NOMO-1 treated with dmso at 0.1 percent for 144 hours (cell line): ENCODE data around the gene ADCY2.

Experiments used
- DNase-seq: peaks from one replicate; lab custom pipeline; 2025; ENCODE audit not compliant: unreplicated experiment; lab: John Stamatoyannopoulos, UW

The ADCY2 gene

GRCh38 chr5:7773178-7773577 is 377.2 kb downstream of the ADCY2 start:
- DNase-seq: no peak

DNA sequence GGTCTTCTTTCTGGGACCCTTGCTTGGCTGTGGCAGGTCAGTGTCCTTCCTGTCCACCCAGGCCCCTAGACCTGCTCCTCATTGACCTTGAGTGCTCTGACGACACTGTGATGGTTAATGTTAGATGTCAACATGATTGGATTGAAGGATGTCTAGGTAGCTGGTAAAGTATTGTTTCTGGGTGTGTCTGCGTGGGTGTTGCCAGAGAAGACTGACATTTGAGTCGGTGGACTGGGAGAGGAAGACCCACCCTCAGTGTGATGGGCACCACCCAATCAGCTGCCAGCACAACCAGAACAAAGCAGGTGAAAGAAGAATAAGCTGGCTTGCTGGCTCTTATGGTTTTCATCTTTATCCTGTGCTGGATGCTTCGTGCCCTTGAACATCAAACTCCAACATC is 380.5 kb downstream of the ADCY2 start:
- no peak for DNase-seq

DNA sequence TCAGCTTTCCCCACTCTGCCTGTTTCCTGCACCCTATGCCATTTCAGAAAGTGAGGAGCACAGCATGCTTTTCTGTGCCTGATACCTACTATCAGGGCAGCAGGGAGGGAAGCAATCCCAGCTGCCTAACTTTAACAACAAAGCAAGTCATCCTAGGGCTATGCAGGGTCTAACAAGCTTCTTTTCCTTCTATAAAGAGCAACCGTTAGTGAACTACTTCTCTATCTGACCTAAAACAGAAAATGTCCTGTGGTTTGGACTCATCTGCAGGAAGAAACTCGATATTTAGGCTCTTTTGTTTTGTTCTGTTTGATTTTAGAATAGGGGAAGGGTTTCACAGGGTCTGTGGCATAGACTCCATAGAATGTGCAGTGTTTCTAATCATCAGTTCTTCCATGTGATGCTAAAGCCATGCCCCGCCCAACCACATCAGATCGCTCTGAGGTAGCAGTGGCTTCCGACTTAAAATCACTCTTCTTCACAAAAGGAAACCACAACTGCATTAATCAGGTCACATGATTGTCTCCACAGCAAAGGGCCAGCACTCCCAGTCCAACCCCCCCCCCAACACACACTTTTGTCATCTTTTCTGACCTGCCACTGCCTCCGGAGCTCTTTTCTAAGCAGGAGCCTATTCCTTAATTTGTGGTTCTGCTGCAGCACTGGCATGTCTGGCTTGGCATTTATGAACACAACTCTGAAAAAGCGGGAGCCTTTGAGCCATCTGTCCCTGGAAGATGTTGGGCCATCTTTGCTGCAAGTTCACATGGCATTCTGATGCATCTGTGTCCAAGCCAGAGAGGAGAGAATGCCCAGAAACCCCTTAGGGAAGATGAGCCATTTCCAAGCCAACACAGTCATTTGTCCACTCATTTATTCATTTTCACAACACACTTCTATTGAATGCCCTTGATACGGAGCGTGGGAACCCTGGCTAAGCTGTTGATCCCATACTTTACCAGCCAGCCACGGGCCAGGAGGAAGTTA is 383.4 kb downstream of the ADCY2 start:
- peak; percentile 33 for DNase-seq

GRCh38 chr5:7781899-7782298 is 386.0 kb downstream of the ADCY2 start:
- DNase-seq: no peak

- DNase-seq: no peak
These were observed 388.9 kb downstream of the ADCY2 start for GRCh38 chr5:7784683-7785380.

DNA sequence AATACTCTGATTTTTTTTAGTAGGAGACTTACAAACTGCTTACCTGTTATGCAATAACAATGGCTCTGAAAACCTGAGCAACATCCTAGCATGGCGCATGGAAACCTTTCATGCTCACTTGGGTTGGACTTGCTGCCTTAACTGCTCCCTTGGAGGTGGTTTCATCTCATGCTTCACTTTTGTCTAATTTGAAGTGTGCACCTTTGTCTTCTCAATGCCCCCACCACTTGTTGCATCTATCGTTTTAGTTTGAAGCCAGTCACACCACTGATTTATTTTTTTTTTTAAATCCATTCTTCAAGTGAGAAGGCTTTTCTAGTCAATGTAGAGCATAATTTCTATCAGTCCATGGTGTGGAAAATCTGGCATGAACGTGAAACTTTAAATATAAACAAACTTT is 391.8 kb downstream of the ADCY2 start:
- DNase-seq: no peak

GRCh38 chr5:7789567-7789966 is 393.6 kb downstream of the ADCY2 start:
- no peak for DNase-seq

GRCh38 chr5:7793895-7794294 is 398.0 kb downstream of the ADCY2 start:
- DNase-seq: no peak

DNA sequence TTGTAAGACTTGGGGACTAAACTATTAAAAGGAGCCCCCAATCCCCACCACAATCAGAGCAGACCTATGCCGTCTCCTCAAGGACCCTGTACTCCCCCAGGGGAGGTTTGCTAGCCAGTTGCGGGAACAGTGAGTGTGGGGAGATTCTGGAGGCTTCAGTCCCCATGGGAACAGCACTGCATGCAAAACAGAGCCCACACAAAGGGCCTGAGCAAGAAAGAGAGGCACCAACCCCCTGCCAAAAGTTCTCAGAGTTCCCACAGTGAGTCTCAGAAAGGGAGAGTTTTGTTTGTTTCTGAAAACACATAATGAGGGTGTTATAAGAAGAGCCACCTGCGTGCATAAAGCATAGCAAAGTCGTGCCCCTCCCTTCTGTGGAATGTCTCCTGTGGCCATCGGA is 398.4 kb downstream of the ADCY2 start:
- no peak for DNase-seq

GRCh38 chr5:7794823-7795222 is 398.9 kb downstream of the ADCY2 start:
- DNase-seq: no peak

- DNase-seq: no peak
These were observed 399.4 kb downstream of the ADCY2 start for GRCh38 chr5:7795306-7795705.

DNA sequence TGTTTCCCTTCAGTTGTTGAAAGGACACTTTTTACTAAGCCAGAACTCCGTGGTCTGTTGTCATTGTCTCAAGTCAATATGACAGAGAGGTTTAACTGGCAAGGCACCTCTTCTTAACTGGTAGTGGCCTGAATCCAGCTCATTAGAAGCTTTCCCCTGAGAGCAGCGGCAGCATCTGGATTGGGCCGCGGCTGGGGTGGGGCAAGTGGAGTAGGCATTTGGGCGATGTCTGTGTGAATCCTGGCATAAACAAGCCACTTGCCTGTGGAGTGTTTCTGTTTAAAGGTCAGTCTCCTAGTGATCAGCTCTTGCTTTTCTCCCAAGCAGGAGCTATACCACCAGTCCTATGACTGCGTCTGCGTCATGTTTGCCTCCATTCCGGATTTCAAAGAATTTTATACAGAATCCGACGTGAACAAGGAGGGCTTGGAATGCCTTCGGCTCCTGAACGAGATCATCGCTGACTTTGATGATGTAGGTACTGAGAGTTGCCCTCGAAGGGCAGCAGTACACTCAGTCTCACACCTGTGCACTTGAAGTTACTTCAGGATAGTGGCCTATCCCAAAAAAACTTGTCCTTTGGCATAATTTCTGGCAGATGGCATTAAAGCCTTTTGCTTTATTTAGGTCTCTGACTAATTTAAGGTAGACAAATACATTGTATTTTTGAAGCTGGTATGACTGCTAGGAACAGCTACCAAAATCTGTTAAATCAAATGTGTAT is 406.1 kb downstream of the ADCY2 start:
- DNase-seq: no peak

DNA sequence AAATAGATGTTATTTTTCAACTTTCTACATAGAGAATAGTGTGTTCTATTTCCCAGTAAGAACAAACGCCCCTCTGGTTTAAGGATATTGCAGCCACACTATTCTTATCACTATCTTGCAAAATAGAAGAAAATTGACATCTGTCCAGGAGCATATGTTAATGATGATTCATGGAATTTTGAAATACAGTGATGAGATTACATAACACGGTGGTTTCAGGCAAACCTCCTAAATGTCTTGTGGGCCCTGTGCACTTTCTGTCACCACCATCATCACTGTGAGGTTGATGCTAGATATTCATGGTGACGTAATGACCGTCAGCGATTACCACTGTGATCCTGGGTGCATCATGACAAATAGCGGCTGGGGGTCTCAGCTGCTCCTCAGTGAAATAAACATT is 406.9 kb downstream of the ADCY2 start:
- peak; percentile 63 for DNase-seq

DNA sequence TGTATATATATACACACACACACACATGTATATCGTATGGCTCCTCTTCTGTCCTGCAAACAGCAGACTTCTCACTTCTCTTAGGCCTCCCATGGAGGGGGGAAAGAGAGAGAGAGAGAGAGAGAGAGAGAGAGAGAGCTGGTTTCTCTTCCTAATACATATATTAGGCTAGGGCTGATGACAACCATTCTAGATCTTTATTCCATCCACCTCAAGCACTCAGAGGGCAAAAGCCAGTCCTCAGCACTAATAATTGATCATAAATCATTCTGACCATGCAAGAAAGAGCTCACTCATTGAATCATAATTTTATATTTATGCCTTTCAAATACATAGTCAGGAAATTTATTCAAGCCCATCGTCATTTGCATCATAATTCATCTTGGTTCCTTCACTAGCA is 408.0 kb downstream of the ADCY2 start:
- DNase-seq: no peak

DNA sequence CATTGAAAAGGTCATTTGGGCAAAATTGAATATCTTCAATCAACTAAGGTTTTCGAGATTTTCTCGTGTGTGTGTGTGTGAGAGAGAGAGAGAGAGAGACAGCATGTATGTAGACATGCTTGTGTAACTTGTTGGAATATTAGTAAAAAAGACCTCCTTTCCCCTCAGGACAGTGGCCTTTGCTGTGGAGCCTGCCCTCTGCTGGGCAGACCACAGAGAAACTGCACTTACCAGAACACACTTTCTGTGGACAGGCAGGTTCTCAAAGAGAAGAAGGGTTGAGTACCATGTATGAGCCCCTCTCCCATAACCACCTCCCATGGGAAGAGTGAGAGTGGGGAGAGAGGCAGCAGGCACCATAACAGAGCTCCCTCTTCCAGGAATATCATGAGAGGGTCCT is 409.4 kb downstream of the ADCY2 start:
- no peak for DNase-seq

DNA sequence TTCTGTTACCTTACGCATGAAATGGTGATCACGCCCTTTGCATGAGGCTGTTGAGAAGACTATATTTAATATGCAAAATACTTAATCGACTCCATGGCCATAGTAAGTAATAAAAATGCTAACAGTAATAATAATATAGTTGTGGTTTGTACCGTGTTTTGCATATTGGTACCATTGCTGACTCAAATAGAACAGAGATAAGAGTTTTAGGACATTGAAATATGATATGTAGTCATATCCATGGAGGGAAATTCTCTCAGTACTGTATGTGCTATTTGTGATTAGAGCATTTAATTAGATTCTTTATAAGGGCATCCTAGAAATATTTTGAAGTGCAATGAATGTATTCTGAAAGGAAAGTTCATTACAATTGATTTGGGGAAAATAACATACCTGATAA is 413.1 kb downstream of the ADCY2 start:
- DNase-seq: no peak

DNA sequence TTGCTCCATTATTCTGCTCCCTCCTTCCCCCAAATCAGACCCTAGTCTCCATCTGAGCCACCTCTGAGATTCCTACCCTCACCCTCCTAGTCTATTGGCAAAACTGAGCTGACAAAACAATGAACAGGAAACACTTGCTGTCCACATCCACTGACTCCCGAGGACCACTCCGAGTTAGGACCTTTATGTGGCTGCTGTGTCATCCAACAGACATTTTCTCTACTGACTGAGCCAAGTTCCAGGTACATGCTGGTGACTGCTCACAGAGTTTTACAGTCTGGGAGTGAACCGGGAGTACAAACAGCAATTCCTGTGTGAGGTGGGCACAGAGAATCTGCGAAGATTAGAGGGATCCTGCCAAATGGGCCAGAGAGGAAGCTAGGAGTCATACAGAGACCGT is 415.8 kb downstream of the ADCY2 start:
- DNase-seq: no peak

DNA sequence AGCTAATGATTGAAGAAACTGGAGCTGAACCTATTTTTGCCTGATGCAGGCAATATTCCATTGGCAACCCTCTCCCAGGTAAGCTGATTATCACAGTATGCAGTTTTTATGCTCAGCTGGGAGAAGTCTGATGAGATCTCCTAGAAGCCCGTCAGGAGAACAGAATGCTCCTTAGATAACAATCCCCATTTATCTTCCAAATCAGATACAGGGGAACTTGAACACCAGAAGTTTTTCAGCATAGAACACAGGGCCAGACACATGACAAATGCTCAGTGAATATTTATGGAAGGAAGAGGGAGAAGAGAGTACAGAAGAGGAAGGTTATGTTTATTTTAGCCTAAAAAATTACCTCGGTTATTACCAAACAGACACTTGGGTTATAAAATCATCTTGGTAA is 417.1 kb downstream of the ADCY2 start:
- DNase-seq: no peak

DNA sequence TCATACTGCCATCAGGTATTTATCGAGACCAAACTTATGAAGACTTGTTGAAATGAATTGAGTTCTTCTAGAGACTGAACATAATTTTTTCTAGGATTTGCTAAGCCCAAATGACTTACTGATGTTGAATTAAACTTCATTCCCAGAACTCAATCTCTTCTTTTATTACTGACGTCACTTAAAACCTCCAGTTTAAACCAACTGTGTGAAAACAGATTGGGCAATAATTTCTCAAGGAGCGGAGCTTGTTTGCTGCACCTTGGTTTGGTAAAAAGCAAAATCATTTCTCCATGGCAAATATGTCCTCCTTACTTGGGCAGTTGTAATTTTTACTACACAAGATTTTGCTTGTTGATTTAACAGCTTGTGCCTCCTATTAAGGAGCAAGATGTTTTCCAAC is 417.6 kb downstream of the ADCY2 start:
- DNase-seq: no peak

- DNase-seq: no peak
These were observed 418.9 kb downstream of the ADCY2 start for GRCh38 chr5:7814816-7815215.

DNA sequence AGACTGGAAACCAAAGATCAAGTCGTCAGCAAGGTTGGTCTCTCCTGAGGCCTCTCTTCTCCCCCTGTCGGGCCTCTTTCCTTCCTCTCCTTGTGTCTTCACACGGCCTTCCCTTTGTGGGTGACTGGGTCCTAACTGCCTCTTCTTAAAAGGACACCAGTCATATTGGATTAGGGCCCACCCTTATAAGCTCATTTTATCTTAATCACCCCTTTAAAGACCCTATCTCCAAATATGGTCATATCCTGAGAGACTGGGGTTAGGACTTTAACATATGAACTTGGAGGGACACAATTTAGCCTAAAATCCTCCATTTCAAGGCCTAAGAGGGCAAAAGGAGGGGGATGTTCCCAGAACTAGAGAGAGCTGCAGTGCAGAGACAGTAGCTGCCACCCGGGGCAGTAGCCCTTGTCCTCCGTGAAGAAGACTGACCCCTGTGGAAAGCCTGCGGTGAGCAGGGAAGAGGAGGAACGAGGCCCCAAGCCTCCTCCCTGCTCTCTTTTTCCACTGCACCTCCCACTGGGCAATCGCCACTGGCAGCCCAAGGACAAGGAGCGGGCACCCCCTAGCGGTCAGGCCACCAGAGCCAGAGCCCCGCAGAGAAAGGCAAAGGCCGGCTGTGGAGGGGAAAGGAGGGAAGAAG is 420.1 kb downstream of the ADCY2 start:
- DNase-seq: peak; percentile 95
